HG02610 (cell line): Measurements from ENCODE around the gene CIB1.

Experiments used
- ATAC-seq: cut with Tn5 transposase; IDR thresholded peaks from one replicate; pipeline ENCODE4 v1.9.1; 2021; ENCODE audit warnings: mild to moderate bottlenecking, moderate library complexity; ENCODE audit not compliant: unreplicated experiment

Gene CIB1

DNA sequence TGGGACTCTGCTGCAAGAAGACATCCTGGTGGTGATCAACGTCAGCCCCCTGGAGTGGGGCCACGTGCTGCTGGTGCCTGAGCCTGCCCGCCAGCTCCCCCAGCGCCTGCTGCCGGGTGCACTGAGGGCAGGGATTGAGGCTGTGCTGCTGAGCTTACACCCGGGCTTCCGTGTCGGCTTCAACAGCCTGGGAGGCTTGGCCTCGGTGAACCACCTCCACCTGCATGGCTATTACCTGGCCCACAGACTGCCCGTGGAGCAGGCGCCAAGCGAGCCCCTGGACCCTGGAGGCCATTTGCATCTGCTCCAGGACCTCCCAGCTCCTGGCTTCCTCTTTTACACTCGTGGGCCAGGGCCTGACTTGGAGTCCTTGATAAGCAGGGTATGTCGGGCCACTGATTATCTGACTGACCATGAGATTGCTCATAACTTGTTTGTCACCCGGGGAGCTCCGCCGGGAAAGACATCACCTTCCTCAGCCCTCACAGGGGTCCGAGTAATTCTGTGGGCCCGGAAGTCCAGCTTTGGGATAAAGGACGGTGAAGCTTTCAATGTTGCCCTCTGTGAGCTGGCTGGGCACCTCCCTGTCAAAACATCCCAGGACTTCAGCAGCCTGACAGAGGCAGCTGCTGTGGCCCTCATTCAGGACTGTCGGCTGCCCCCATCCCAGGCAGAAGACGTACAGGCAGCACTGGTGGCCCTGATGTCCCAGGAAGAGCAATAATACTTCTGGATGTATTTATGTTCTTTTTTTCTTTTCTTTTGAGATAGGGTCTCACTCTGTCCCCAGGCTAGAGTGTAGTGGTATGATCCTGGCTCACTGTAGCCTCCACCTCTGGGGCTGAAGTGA is 7.8 kb upstream of the CIB1 start:
- no peak for ATAC-seq

DNA sequence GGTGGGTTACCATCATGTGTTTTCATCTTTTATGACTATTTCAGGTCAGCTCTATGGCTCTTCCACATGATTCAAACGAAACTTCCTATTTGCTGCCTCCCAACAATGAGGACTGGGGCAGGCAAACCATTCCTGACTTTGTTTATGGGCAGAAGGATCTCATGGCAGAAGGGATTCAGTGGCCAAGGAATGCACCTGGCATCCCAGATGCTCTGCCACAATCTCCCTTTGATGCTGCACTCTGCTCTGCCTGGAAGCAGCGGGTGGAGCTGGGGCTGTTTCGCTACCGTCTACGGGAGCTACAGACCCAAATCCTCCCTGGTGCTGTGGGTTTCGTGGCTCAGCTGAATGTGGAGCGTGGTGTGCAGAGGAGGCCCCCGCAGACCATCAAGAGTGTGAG is 7.1 kb upstream of the CIB1 start:
- ATAC-seq, result no peak

DNA sequence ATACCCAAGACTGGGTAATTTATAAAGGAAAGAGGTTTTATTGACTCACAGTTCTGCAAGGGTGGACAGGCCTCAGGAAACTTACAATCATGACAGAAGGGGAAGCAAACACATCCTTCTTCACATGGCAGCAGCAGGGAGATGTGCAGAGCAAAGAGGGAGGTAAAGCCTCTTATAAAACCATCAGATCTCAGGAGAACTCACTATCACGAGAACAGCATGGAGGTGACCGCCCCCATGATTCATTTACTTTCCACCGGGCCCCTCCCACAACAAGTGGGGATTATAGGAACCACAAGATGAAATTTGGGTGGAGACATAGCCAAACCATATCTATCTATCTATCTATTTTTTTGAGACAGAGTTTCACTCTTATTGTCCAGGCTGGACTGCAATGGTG is 5.6 kb upstream of the CIB1 start:
- no peak for ATAC-seq

DNA sequence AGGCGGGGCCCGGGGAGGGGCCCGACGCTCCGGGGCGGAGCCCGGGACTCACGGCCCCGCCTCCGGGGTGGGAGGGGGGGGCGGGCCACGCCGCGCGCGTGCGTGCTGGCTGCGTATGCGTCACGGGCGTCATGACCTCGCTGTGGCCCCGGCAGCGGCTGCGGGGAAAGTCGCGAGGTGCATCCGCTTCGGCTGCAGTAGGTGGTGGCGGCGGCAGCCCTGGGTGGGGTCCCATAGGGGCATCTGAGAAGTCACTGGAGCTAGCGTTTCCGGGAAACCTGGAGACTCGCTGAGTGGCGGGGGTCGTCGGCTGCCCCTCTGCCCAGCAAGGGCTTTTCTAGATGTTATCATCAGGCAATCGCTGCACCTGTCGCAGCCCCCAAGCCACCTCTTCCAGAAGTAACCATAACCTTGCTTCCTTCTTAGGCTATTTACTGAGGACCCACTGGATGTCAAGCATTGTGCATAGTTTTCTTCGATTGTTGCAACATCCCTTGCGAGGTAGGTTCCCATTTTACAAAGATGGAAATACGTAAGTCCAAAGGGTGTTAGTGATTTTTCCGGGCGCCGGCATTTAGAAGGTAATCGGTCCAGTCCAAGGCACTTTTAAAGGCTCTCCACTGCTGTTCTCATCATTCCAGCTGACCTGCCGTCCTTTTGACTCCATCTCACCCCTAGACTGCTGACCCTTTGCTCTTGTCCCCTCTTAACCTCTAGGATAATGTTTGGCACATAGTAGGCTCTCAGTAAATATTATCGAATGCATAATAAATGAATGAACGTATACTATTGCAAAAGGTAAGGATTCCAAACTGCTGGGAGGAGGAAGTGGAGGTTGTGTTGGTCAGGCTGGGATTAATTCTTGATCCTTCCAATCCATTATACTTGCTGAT is 601 bp upstream of the CIB1 start, which contains the start of gene GDPGP1:
Gene GDPGP1, plus strand, starts transcription at position 114 of the 893 bp plus-strand sequence. CDS start 6,700 bp downstream, outside the sequence.
- ATAC-seq, result peak; percentile 73

DNA sequence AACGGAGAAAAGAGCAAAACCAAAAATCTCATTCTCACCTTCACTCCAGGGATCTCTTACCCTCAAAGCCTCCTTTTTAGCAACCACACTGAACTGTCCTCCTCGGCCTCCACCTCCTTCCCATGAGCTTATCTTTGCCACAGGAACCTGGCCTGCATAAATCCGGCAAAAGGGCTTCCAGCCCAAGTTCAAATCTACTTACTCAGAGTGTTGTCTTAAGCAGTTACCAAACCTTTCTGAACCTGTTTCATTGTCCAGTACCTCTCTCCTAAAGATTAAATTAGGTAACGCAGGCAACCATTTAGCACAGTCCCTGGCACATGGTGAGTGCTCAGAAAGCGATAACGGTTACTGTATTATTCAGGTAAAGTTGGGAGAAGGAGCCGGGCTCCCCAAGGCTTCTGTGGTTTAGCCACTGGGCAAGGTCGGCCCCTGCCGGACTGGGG is 777 bp downstream of the CIB1 start:
- no peak for ATAC-seq

DNA sequence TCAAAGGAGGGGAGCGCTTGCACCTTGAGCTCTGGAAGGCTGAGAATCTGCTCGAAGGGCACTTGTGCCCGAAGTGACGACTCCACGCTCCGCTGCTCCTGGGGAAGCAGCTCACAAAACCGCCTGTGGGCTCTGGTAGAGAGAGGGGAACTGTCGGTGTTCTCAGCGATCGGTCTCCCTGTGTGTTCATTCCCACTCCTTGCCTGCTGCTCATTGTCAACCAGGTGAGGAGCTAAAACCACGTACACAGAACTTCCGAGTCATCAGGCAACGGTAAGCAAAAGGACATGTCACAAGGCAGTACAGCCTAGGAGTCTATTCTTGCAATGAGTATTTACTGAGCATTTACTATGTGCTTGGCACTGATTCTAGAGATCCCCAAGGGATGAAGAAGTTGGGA is 1.5 kb downstream of the CIB1 start:
- ATAC-seq, result no peak

DNA sequence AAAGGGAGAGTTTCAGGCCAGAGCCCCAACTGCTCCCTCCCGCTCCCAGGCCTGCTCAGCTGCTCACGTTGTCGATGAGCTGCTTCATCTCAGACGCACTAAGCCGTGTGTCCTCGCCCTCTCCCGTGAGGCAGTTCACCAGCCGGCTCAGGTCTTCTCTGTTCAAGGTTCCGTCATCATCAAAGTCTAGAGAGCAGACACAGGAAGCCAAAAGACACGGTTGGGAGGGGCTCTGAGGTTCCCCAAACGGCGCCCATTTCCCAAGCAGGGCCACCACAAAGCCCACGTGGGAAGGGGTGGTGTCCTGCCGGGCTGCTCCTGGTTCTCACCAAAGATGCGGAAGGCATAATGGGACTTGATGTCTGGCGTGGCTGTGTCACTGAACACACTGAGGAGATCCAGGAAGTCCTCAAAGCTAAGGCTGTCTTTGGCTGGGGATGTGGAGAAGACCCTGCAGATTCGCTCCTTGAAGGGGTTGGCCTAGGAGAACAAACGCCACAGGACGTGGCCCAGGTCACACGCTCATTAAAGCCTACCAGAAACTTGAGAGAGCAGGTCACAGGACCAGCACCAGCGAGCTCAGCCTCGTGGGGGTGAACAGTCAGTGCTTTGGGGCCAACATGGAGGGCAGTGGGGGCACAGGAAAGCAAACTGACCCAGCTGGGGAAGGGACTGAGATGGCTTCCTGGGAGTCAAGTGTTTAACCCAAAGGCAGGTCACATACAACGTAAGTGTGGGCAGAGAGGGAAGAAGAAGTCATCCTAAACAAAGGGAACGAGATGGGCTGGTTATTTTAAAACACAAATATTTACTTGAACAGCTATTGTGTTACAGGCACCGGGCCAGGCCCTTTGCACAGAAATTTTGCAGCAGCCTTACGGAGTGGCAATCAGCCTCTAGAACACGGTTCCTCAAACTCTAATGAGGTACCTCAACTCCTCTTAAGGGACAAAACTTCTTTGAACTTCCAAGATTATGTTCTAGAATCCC is 2.4 kb downstream of the CIB1 start:
- ATAC-seq, result no peak

DNA sequence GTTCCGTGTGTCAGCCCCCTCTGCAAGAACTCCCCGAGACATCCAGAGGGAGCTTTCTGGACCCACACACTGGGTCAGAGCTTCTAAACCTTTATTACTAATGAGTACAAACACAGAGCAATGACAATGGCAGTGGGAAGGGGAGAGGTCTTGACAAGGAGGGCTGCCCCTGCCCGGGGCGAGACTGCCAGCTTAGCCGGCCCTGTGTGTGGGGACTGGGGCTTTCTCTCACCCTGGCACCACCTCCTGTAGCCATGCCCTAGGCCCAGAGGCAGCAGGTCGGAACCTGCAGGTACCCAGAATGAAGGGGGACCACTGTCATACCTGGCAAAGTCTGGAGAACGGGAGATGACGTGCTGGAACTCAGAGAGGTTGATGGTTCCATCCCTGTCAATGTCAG is 3.1 kb downstream of the CIB1 start:
- no peak for ATAC-seq

DNA sequence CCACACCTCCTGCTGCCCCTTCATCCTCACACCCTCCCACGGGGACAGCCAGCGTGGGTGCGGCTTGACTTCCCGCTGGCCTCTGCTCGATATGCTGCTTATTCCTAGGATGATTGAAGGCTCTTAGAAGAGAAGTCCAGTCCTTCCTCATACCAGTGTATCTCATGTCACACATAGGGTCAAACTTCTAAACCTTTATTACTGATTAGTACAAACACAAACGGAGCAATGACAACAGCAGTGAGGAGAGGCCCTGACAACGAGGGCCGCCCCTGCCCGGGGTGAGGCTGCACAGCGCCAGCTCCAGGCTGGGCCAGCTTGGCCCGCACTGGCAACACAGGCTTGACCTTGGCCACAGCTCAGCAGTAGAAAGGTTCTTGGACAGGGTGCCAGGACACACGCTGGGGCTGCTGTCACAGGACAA is 3.7 kb downstream of the CIB1 start:
- ATAC-seq, result no peak

DNA sequence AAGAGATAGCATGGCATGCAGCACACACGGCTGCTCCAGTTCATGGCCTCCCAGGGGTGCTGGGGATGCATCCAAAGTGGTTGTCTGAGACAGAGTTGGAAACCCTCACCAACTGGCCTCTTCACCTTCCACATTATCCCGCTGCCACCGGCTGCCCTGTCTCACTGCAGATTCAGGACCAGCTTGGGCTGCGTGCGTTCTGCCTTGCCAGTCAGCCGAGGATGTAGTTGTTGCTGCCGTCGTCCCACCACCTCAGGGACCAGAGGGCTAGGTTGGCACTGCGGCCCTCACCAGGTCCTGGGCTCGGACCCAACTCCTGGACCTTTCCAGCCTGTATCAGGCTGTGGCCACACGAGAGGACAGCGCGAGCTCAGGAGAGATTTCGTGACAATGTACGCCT is 4.8 kb downstream of the CIB1 start:
- ATAC-seq, result no peak

DNA sequence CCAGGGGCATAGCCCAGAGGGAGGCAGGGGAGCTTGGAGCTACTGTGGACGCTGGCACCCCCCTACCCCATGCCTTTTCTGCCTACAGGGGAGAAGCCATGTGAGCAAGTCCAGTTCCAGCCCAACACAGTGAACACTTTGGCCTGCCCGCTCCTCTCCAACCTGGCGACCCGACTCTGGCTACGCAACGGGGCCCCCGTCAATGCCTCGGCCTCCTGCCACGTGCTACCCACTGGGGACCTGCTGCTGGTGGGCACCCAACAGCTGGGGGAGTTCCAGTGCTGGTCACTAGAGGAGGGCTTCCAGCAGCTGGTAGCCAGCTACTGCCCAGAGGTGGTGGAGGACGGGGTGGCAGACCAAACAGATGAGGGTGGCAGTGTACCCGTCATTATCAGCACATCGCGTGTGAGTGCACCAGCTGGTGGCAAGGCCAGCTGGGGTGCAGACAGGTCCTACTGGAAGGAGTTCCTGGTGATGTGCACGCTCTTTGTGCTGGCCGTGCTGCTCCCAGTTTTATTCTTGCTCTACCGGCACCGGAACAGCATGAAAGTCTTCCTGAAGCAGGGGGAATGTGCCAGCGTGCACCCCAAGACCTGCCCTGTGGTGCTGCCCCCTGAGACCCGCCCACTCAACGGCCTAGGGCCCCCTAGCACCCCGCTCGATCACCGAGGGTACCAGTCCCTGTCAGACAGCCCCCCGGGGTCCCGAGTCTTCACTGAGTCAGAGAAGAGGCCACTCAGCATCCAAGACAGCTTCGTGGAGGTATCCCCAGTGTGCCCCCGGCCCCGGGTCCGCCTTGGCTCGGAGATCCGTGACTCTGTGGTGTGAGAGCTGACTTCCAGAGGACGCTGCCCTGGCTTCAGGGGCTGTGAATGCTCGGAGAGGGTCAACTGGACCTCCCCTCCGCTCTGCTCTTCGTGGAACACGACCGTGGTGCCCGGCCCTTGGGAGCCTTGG is 5.6 kb downstream of the CIB1 start:
- no peak for ATAC-seq

DNA sequence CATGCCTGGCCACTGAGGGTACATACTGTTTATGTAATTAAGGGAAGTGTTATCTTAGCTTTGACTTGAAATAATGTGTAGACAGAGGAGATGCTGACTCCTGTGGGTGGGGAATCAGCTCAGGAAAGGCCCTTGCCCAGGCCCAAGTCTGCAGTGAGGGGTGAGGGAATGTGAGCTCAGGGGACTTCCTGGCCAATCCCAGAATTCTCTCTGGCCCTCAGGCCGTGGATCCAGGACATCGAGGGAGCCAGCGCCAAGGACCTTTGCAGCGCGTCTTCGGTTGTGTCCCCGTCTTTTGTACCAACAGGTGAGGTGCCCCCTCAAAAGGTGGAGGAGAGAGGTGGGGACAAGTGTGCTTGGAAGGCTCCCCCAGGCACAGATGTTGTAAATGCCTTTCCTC is 6.4 kb downstream of the CIB1 start:
- no peak for ATAC-seq

DNA sequence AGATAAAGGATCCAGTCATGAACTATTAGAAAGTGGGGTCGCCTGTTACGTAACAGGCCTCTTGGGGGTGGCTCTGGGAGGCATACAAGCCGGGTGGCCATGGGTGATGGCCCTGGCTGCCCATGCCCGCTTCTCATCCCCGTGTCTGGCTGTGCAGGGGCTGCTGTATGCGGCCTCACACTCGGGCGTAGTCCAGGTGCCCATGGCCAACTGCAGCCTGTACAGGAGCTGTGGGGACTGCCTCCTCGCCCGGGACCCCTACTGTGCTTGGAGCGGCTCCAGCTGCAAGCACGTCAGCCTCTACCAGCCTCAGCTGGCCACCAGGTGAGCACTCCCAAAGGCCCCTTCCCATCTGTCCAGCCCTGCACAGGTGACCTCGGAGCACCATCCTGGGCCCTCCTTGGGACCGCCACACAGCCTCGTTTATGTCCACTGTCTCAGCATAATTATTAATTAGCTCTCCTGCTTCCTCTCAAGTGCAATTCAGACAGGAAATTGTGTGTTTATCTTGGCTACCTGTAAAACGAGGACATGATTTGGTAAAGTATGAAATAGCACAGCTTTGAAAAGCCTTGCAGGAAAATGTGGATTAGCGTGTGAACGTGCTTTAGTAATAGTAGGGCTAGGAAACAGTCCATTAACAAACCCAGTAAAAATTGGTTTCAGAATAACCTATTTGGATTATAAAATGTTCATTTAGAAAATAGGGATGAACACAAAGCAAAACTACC is 8.1 kb downstream of the CIB1 start:
- no peak for ATAC-seq

DNA sequence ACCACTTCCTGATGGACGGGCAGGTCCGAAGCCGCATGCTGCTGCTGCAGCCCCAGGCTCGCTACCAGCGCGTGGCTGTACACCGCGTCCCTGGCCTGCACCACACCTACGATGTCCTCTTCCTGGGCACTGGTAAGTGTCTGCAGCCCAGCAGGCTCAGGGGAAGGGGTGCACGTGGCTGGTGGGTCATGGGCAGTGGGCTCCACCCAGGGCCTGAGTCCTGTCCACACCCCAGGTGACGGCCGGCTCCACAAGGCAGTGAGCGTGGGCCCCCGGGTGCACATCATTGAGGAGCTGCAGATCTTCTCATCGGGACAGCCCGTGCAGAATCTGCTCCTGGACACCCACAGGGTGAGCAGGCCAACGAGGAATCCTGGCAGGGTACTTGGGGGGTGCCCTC is 8.7 kb downstream of the CIB1 start:
- ATAC-seq, result no peak

DNA sequence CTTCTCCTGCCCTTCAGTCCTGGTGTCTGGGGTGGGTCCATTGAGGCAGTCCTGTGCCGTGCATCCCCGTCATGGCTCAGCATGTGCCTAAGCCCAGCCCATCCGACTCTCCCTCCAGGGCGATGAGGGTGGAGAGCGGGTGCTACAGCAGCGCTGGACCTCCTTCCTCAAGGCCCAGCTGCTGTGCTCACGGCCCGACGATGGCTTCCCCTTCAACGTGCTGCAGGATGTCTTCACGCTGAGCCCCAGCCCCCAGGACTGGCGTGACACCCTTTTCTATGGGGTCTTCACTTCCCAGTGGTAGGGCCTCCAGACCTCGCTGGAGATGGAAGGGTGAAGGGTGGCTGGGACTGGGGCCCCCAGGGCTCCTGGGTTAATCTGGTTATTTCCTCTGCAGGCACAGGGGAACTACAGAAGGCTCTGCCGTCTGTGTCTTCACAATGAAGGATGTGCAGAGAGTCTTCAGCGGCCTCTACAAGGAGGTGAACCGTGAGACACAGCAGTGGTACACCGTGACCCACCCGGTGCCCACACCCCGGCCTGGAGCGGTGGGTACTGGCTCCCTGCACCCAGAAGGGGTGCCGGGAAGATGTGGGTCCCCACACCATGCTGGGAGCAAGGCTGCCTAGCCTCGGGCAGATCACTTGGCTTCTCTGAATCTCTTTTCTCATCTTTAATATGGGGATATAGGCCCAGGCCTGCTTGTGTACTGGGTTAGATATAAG is 10.1 kb downstream of the CIB1 start:
- no peak for ATAC-seq

DNA sequence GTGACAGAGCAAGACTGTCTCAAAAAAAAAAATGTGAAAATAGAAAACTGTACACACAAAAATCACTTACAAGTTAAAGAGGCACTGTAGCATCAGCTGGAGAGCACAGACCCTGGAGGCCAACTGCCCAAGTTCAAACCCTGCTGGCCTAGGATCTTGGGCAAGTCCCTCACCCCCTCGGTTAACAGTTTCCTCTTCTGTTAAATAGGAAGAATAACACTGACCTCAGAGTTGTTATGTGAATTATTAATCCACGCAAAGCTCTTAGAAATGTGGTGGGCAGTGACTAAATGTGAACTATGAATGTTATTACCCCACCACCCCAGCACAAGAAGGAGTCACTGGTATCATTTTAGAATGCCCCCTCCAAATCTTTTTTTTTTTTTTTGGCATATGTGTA is 11.2 kb downstream of the CIB1 start:
- no peak for ATAC-seq

DNA sequence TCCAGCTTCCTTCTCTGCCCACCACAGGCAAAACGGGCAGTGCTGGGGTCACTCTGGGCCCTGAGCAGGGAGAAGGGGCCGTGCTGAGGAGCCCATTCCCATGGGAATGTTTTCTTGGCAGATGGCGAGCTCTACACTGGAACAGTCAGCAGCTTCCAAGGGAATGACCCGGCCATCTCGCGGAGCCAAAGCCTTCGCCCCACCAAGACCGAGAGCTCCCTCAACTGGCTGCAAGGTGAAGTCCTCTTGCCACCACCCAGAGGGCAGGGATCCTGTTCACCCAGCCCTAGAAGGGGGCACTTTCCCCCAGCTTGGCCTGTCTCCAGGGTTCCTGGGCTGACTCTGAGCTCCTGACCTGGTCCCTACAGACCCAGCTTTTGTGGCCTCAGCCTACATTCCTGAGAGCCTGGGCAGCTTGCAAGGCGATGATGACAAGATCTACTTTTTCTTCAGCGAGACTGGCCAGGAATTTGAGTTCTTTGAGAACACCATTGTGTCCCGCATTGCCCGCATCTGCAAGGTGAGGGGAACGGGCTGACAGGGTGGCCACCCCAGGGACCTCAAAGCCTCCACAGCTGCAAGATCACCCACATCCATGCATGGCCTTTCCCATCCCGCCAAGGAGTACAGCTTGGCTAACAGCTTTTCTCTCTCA is 12.4 kb downstream of the CIB1 start:
- ATAC-seq, result no peak
